HepG2 (cell line): ENCODE measurements around the gene RETN. TPM values are rescaled to one million over a fixed set of nuclear protein-coding genes. Genes with fewer than 3 reads are reported as not detected.

Source experiments
- BCL6 ChIP-seq: IDR thresholded peaks from 2 replicates; pipeline ENCODE4 v1.6.1; 2016; ENCODE audit warnings: missing genetic modification reagents, missing compliant biosample characterization
- ETS1 ChIP-seq: sonication (generic); formaldehyde crosslinking; IDR thresholded peaks from 2 replicates; pipeline ENCODE4 v1.4.0; 2020; ENCODE audit warnings: missing genetic modification reagents
- GATAD1 ChIP-seq: IDR thresholded peaks from 2 replicates; pipeline ENCODE4 v1.6.1; 2016; ENCODE audit warnings: missing genetic modification reagents, missing compliant biosample characterization
- KAT7 ChIP-seq: IDR thresholded peaks from 2 replicates; pipeline ENCODE4 v1.6.1; 2018; ENCODE audit warnings: borderline replicate concordance, missing compliant biosample characterization
- KDM5A ChIP-seq: fragments of 200-600 bp; sonication (generic); IDR thresholded peaks from 2 replicates; pipeline ENCODE4 v1.7.0; 2018; ENCODE audit warnings: antibody characterized with exemption, mild to moderate bottlenecking, low read length, borderline replicate concordance
- MXD4 ChIP-seq: IDR thresholded peaks from 2 replicates; pipeline ENCODE4 v1.6.1; 2016; ENCODE audit warnings: mild to moderate bottlenecking, missing biosample characterization, missing genetic modification reagents
- NFKB2 ChIP-seq: sonication (generic); formaldehyde crosslinking; IDR thresholded peaks from 2 replicates; pipeline ENCODE4 v1.4.0; 2020; ENCODE audit warnings: missing genetic modification reagents, borderline replicate concordance
- PTBP1 ChIP-seq: fragments of 200-400 bp; formaldehyde crosslinking; IDR thresholded peaks from 2 replicates; pipeline ENCODE4 v1.6.1; 2018; ENCODE audit warnings: low read length, low read depth; ENCODE audit not compliant: poor library complexity, severe bottlenecking
- RBFOX2 ChIP-seq: fragments of 200-400 bp; formaldehyde crosslinking; IDR thresholded peaks from 2 replicates; pipeline ENCODE4 v1.6.1; 2017; ENCODE audit warnings: low read depth, mild to moderate bottlenecking, low read length
- SRF ChIP-seq: IDR thresholded peaks from 2 replicates; pipeline ENCODE4 v1.6.1; 2011; ENCODE audit warnings: mild to moderate bottlenecking, low read depth, low read length, moderate library complexity
- ZBTB1 ChIP-seq: sonication (generic); formaldehyde crosslinking; IDR thresholded peaks from 2 replicates; pipeline ENCODE4 v1.4.0; 2020; ENCODE audit warnings: missing genetic modification reagents, borderline replicate concordance
- ZBTB37 ChIP-seq: sonication (generic); formaldehyde crosslinking; IDR thresholded peaks from 2 replicates; pipeline ENCODE4 v1.4.0; 2020; ENCODE audit warnings: mild to moderate bottlenecking, missing genetic modification reagents
- ZBTB42 ChIP-seq: sonication (generic); formaldehyde crosslinking; IDR thresholded peaks from 2 replicates; pipeline ENCODE4 v1.5.0; 2020; ENCODE audit warnings: mild to moderate bottlenecking, missing genetic modification reagents
- ZFX ChIP-seq: sonication (generic); formaldehyde crosslinking; IDR thresholded peaks from 2 replicates; pipeline ENCODE4 v1.4.0; 2020; ENCODE audit warnings: mild to moderate bottlenecking, low read depth, missing genetic modification reagents, moderate library complexity
- ZNF260 ChIP-seq: sonication (generic); formaldehyde crosslinking; IDR thresholded peaks from 2 replicates; pipeline ENCODE4 v1.4.0; 2020; ENCODE audit warnings: missing genetic modification reagents, low read depth, mild to moderate bottlenecking, borderline replicate concordance
- ZNF484 ChIP-seq: sonication (generic); formaldehyde crosslinking; IDR thresholded peaks from 2 replicates; pipeline ENCODE4 v1.5.1; 2020; ENCODE audit warnings: mild to moderate bottlenecking, low read depth, missing genetic modification reagents, borderline replicate concordance
- ZNF512 ChIP-seq: sonication (generic); formaldehyde crosslinking; IDR thresholded peaks from 2 replicates; pipeline ENCODE4 v1.4.0; 2020; ENCODE audit warnings: mild to moderate bottlenecking, missing genetic modification reagents
- ZNF7 ChIP-seq: IDR thresholded peaks from 2 replicates; pipeline ENCODE4 v1.6.1; 2016; ENCODE audit warnings: missing biosample characterization, missing genetic modification reagents
- ZNF761 ChIP-seq: sonication (generic); formaldehyde crosslinking; conservative IDR thresholded peaks from 2 replicates; pipeline ENCODE4 v1.4.0; 2020; ENCODE audit warnings: mild to moderate bottlenecking, missing genetic modification reagents
- ZNF776 ChIP-seq: sonication (generic); formaldehyde crosslinking; IDR thresholded peaks from 2 replicates; pipeline ENCODE4 v1.4.0; 2020; ENCODE audit warnings: mild to moderate bottlenecking, missing genetic modification reagents
- ZSCAN21 ChIP-seq: sonication (generic); formaldehyde crosslinking; IDR thresholded peaks from 2 replicates; pipeline ENCODE4 v1.8.0; 2022; ENCODE audit warnings: mild to moderate bottlenecking, missing genetic modification reagents, moderate library complexity, borderline replicate concordance
- polyA plus RNA-seq, 8 experiments: library from polyadenylated mRNA; depleted of rRNA in 3 of 8; stranded (reverse) in 7 of 8; unstranded in 1 of 8; fragments of >200 nt; fragmentation: Illumina TruSeq in 4 of 8; extraction: Trizol in 4 of 8; gene quantifications; 2 replicates each; pipeline versions ENCODE4 v1.2.1 to v1.2.3, GENCODE V29; 2011 to 2016; ENCODE audit warnings: low read depth in 4 of 8, missing spikeins in 1 of 8, mixed read lengths in 1 of 8; ENCODE audit not compliant: insufficient read depth in 1 of 8
- total RNA-seq, 5 experiments: library from RNA; depleted of rRNA; stranded (reverse); fragments of >200 nt; fragmentation: Illumina TruSeq; extraction: Trizol; gene quantifications; 2 replicates each; pipeline ENCODE4 v1.2.3, GENCODE V29; 2016; ENCODE audit warnings: low read depth in 1 of 5
- TF ChIP-seq, protein P1 (sequence below): IDR thresholded peaks from 2 replicates; pipeline ENCODE4 v1.6.1; 2016; ENCODE audit warnings: low read depth, borderline replicate concordance
- TF ChIP-seq, protein P2 (sequence below): sonication (generic); formaldehyde crosslinking; IDR thresholded peaks from 2 replicates; pipeline ENCODE4 v1.8.1; 2023; ENCODE audit warnings: mild to moderate bottlenecking, missing genetic modification reagents

RETN gene
- total and polyA plus RNA-seq, 2 of the 13 experiments (the other 11 are each of a cell fraction or from before 2014, with no cell fraction given) = not detected

DNA sequence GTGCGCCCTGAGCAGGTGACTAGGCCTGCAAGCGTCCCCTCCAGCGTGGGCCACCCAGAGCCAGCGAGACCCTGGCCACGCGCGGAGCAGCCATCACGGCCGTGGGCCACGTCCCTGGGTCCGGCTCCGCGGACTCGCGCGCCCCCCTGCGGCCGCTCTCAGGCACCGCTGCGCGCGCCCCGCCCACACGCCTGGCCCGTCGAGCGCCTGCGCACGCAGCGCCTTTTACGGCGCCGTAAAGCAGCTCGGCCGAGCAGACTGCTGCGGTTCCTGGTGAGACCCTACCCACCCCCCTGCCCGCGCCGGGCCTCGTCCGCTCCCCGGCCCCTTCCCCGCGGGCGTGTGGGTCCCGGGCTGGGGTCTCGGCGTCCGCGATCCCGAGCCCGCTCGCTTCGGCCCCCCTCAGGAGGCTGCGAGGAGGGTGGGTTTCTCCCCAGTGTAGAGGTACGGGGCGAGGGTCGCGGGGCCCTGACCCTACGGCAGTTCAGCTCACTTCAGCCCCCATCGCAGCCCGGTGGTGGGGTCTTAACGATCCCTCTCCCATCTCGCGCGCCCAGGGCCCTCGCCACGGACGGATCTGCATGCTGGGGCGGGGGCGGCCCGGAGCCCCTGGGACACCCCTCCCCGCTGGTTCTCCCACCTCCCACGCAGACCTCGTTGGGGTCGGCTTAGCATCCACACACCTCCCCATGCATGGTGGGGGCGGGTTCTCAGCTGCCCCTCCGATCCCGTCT, 11.9 kb downstream of the RETN start, which contains the start of gene TRAPPC5 (continued):
- TF ChIP-seq ZNF512 (CRISPR knock-in tag) (no peak), ZFX (CRISPR knock-in tag) (peak; percentile 92), NFKB2 (CRISPR knock-in tag) (no peak), ZBTB42 (CRISPR knock-in tag) (no peak), RBFOX2 (peak; percentile 80), PTBP1 (no peak), GATAD1 (peak; percentile 89), ZNF7 (CRISPR knock-in tag) (no peak), ETS1 (no peak), BCL6 (CRISPR knock-in tag) (0 out of 2 replicates have a peak, but pooled peaks have one; percentile 7), ZBTB37 (CRISPR knock-in tag) (no peak), MXD4 (CRISPR knock-in tag) (no peak; the same call in 1 of the 2 replicates), ZNF761 (no peak), KDM5A (peak; percentile 62; the same call in 1 of the 2 replicates), ZNF776 (CRISPR knock-in tag) (peak; percentile 44; the same call in 1 of the 2 replicates), SRF (no peak), ZSCAN21 (CRISPR knock-in tag) (peak; percentile 29; the same call in 1 of the 2 replicates), ZNF484 (CRISPR knock-in tag) (no peak), ZBTB1 (CRISPR knock-in tag) (no peak), ZNF260 (no peak), KAT7 (no peak)
- TF ChIP-seq, protein P1, sequence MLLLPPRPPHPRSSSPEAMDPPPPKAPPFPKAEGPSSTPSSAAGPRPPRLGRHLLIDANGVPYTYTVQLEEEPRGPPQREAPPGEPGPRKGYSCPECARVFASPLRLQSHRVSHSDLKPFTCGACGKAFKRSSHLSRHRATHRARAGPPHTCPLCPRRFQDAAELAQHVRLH = no peak
- TF ChIP-seq, protein P2, sequence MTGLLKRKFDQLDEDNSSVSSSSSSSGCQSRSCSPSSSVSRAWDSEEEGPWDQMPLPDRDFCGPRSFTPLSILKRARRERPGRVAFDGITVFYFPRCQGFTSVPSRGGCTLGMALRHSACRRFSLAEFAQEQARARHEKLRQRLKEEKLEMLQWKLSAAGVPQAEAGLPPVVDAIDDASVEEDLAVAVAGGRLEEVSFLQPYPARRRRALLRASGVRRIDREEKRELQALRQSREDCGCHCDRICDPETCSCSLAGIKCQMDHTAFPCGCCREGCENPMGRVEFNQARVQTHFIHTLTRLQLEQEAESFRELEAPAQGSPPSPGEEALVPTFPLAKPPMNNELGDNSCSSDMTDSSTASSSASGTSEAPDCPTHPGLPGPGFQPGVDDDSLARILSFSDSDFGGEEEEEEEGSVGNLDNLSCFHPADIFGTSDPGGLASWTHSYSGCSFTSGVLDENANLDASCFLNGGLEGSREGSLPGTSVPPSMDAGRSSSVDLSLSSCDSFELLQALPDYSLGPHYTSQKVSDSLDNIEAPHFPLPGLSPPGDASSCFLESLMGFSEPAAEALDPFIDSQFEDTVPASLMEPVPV = no peak
